Neural cell (in vitro differentiated cells): ENCODE measurements around the gene ZNF783. TPM values are rescaled to one million over a fixed set of nuclear protein-coding genes. Genes with fewer than 3 reads are reported as not detected.

Source experiments
- H2AFZ ChIP-seq: fragments of 200-600, 300-800 bp; sonication (generic), shearing (Covaris generic); 2 replicates; pipeline ENCODE4 v1.6.0; 2014; ENCODE audit warnings: low read depth, mild to moderate bottlenecking, antibody characterized with exemption, low read length, moderate library complexity
- H3F3A ChIP-seq: fragments of 200-600 bp; shearing (Covaris generic); 2 replicates; pipeline ENCODE4 v1.6.1; 2016; ENCODE audit warnings: mild to moderate bottlenecking, moderate library complexity, mixed read lengths, antibody characterized with exemption, low read length; ENCODE audit not compliant: insufficient read depth, poor library complexity, severe bottlenecking
- H3K27ac ChIP-seq: fragments of 200-600, 300-800 bp; sonication (generic), shearing (Covaris generic); 2 replicates; pipeline ENCODE4 v1.5.1; 2014; ENCODE audit warnings: mild to moderate bottlenecking, low read length, moderate library complexity
- H3K27me3 ChIP-seq: fragments of 300-800, 200-600 bp; sonication (generic), shearing (Covaris generic); 2 replicates; pipeline ENCODE4 v1.6.0; 2014; ENCODE audit warnings: mild to moderate bottlenecking, low read depth, low read length, moderate library complexity; ENCODE audit not compliant: insufficient read depth
- H3K36me3 ChIP-seq: fragments of 300-800, 200-600 bp; sonication (generic), shearing (Covaris generic); 2 replicates; pipeline ENCODE4 v1.5.1; 2014; ENCODE audit warnings: mild to moderate bottlenecking, antibody characterized with exemption, low read length, moderate library complexity; ENCODE audit not compliant: insufficient read depth
- H3K4me2 ChIP-seq: fragments of 300-800, 200-600 bp; sonication (generic), shearing (Covaris generic); 2 replicates; pipeline ENCODE4 v1.6.0; 2014; ENCODE audit warnings: mild to moderate bottlenecking, low read length
- H3K4me3 ChIP-seq: fragments of 300-800, 200-600 bp; sonication (generic), shearing (Covaris generic); 2 replicates; pipeline ENCODE4 v1.5.1; 2014; ENCODE audit warnings: mild to moderate bottlenecking, low read length, moderate library complexity
- H3K79me2 ChIP-seq: fragments of 200-600 bp; shearing (Covaris generic); replicated peaks from 2 replicates; pipeline ENCODE4 v1.6.0; 2014; ENCODE audit warnings: mild to moderate bottlenecking, low read length, moderate library complexity; ENCODE audit not compliant: insufficient read depth
- H3K9ac ChIP-seq: fragments of 300-800, 200-600 bp; sonication (generic), shearing (Covaris generic); 2 replicates; pipeline ENCODE4 v1.6.1; 2016; ENCODE audit warnings: mild to moderate bottlenecking, low read length, mixed read lengths
- H3K9me2 ChIP-seq: fragments of 200-600 bp; shearing (Covaris generic); 2 replicates; pipeline ENCODE4 v1.6.1; 2016; ENCODE audit warnings: mild to moderate bottlenecking, low read length, mixed read lengths; ENCODE audit not compliant: insufficient read depth
- H3K9me3 ChIP-seq: fragments of 200-600, 300-800 bp; sonication (generic), shearing (Covaris generic); 2 replicates; pipeline ENCODE4 v1.6.1; 2016; ENCODE audit warnings: mild to moderate bottlenecking, mixed run types, low read length, moderate library complexity, mixed read lengths
- H4K20me1 ChIP-seq: fragments of 200-600 bp; shearing (Covaris generic); 2 replicates; pipeline ENCODE4 v1.6.1; 2016; ENCODE audit warnings: mild to moderate bottlenecking, mixed run types; ENCODE audit not compliant: insufficient read depth
- EP300 ChIP-seq: fragments of 450-650 bp; conservative IDR thresholded peaks from 2 replicates; pipeline ENCODE4 v1.6.1; 2014; ENCODE audit warnings: antibody characterized with exemption, mild to moderate bottlenecking, moderate library complexity; ENCODE audit not compliant: poor library complexity, severe bottlenecking
- EZH2 ChIP-seq: fragments of 200-600, 300-800 bp; shearing (Covaris generic), sonication (generic); IDR thresholded peaks from 2 replicates; pipeline ENCODE4 v1.6.1; 2014; ENCODE audit warnings: antibody characterized with exemption, low read length, borderline replicate concordance, mild to moderate bottlenecking; ENCODE audit not compliant: insufficient read depth, poor library complexity, severe bottlenecking
- MXI1 ChIP-seq: fragments of 450-650 bp; conservative IDR thresholded peaks from 2 replicates; pipeline ENCODE4 v1.6.1; 2014; ENCODE audit warnings: antibody characterized with exemption, mild to moderate bottlenecking; ENCODE audit not compliant: poor library complexity, severe bottlenecking
- POLR2AphosphoS5 ChIP-seq: IDR thresholded peaks from 2 replicates; pipeline ENCODE4 v1.6.1; 2012
- RAD21 ChIP-seq: fragments of 450-650 bp; conservative IDR thresholded peaks from 2 replicates; pipeline ENCODE4 v1.6.1; 2014; ENCODE audit warnings: antibody characterized with exemption, mild to moderate bottlenecking, moderate library complexity
- SMC3 ChIP-seq: fragments of 450-650 bp; conservative IDR thresholded peaks from 2 replicates; pipeline ENCODE4 v1.6.1; 2014; ENCODE audit warnings: antibody characterized with exemption, mild to moderate bottlenecking, moderate library complexity; ENCODE audit not compliant: poor library complexity
- TAF1 ChIP-seq: IDR thresholded peaks from 2 replicates; pipeline ENCODE4 v1.6.1; 2012; ENCODE audit warnings: low read depth
- polyA plus RNA-seq: library from polyadenylated mRNA; depleted of rRNA; stranded (reverse); fragments of >200 nt; gene quantifications from 2 replicates; pipeline ENCODE4 v1.2.3, GENCODE V29; 2014
- TF ChIP-seq, protein P1 (sequence below): fragments of 450-650 bp; IDR thresholded peaks from 2 replicates; pipeline ENCODE4 v1.5.1; 2014; ENCODE audit warnings: antibody characterized with exemption, mild to moderate bottlenecking, moderate library complexity; ENCODE audit not compliant: poor library complexity, severe bottlenecking
- TF ChIP-seq, protein P2 (sequence below): IDR thresholded peaks from 2 replicates; pipeline ENCODE4 v1.6.1; 2012; ENCODE audit warnings: borderline replicate concordance

Gene ZNF783
- polyA plus RNA-seq, 1 donor from 2014 or later, result 23.9 TPM

DNA sequence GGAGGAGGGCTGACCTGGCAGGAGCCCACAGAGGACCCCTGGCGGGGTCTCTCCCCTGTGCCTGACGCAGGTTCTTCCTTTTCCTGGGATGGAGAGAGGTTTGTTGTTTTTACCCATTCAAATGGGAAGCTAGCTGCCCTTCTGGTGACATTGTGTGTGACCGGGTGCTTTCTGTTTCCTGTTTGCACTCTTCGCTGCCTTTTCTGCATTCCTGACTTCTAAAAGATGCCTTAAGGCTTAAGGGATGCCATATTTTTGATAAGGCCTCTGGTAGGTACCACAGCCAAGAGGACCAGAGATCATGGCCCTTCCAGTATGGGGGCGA is 20.3 kb downstream of the ZNF783 start:
- Histone ChIP-seq H3K36me3 (no peaks in the 10 kb centered on the region), H2AFZ (no peak overlapping the region), H4K20me1 (no peaks in the 10 kb centered on the region), H3K4me2 (no peak overlapping the region), H3K79me2 (no peaks in the 10 kb centered on the region), H3K9ac (no peak overlapping the region), H3K9me3 (no peaks in the 10 kb centered on the region), H3K27me3 (peaks cover 3% of the 10 kb centered on the region), H3K4me3 (no peak overlapping the region), H3F3A (no peaks in the 10 kb centered on the region), H3K9me2 (no peaks in the 10 kb centered on the region), H3K27ac (no peak overlapping the region)
- TF ChIP-seq EP300 (no peak), MXI1 (no peak), TAF1 (no peak), RAD21 (no peak), EZH2 (no peak), POLR2AphosphoS5 (no peak), SMC3 (no peak)
- TF ChIP-seq, protein P1, sequence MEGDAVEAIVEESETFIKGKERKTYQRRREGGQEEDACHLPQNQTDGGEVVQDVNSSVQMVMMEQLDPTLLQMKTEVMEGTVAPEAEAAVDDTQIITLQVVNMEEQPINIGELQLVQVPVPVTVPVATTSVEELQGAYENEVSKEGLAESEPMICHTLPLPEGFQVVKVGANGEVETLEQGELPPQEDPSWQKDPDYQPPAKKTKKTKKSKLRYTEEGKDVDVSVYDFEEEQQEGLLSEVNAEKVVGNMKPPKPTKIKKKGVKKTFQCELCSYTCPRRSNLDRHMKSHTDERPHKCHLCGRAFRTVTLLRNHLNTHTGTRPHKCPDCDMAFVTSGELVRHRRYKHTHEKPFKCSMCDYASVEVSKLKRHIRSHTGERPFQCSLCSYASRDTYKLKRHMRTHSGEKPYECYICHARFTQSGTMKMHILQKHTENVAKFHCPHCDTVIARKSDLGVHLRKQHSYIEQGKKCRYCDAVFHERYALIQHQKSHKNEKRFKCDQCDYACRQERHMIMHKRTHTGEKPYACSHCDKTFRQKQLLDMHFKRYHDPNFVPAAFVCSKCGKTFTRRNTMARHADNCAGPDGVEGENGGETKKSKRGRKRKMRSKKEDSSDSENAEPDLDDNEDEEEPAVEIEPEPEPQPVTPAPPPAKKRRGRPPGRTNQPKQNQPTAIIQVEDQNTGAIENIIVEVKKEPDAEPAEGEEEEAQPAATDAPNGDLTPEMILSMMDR, result no peak
- TF ChIP-seq, protein P2, sequence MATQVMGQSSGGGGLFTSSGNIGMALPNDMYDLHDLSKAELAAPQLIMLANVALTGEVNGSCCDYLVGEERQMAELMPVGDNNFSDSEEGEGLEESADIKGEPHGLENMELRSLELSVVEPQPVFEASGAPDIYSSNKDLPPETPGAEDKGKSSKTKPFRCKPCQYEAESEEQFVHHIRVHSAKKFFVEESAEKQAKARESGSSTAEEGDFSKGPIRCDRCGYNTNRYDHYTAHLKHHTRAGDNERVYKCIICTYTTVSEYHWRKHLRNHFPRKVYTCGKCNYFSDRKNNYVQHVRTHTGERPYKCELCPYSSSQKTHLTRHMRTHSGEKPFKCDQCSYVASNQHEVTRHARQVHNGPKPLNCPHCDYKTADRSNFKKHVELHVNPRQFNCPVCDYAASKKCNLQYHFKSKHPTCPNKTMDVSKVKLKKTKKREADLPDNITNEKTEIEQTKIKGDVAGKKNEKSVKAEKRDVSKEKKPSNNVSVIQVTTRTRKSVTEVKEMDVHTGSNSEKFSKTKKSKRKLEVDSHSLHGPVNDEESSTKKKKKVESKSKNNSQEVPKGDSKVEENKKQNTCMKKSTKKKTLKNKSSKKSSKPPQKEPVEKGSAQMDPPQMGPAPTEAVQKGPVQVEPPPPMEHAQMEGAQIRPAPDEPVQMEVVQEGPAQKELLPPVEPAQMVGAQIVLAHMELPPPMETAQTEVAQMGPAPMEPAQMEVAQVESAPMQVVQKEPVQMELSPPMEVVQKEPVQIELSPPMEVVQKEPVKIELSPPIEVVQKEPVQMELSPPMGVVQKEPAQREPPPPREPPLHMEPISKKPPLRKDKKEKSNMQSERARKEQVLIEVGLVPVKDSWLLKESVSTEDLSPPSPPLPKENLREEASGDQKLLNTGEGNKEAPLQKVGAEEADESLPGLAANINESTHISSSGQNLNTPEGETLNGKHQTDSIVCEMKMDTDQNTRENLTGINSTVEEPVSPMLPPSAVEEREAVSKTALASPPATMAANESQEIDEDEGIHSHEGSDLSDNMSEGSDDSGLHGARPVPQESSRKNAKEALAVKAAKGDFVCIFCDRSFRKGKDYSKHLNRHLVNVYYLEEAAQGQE, result no peak

DNA sequence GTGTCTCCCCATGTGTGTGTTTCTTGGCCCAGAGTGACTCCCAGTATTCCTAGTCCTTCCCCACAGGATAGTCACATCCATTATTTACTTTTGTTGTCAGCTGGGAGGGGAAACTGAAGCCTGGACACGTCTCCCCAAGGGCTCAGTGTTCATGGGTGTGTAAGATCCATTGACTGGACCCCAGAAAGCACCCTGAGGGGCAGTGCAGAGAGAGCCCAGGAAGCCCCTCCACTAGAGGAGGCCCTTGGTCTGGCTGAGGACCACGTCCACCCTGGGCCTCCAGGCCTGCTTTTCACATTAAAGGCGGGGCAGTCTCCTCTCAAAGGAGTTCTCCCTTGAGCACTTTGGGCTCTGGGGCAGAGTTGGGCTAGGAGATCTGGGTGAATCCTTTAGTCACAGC is 21.3 kb downstream of the ZNF783 start:
- no peaks in the 10 kb centered on the region for H3K9me3 ChIP-seq
- H3K9me2 ChIP-seq, result no peaks in the 10 kb centered on the region
- H2AFZ ChIP-seq, result no peak overlapping the region
- H3K9ac ChIP-seq, result no peak overlapping the region
- H3F3A ChIP-seq, result no peaks in the 10 kb centered on the region
- no peak overlapping the region for H3K27ac ChIP-seq
- H3K36me3 ChIP-seq, result no peaks in the 10 kb centered on the region
- H3K4me2 ChIP-seq, result no peak overlapping the region
- no peak for TF ChIP-seq MXI1
- TF ChIP-seq, protein P2, result no peak
- no peak for TF ChIP-seq POLR2AphosphoS5
- TF ChIP-seq, protein P1, result no peak
- no peak for TF ChIP-seq SMC3
- no peak for TF ChIP-seq EP300
- TF ChIP-seq RAD21, result no peak
- TF ChIP-seq EZH2, result no peak
- no peak for TF ChIP-seq TAF1
- peaks cover 3% of the 10 kb centered on the region for H3K27me3 ChIP-seq
- no peaks in the 10 kb centered on the region for H4K20me1 ChIP-seq
- H3K4me3 ChIP-seq, result no peak overlapping the region
- no peaks in the 10 kb centered on the region for H3K79me2 ChIP-seq
